Activated naive CD8-positive, alpha-beta T cell treated with anti-CD3 and anti-CD28 coated beads for 36 hours (primary cell): ENCODE data around the gene FAM131B. TPM values are rescaled to one million over a fixed set of nuclear protein-coding genes. Genes with fewer than 3 reads are reported as not detected.

Experiments
- DNase-seq: peaks from one replicate; pipeline ENCODE4 v3.0.0; 2021
- H3K27ac Mint-ChIP-seq: one replicate; pipeline ENCODE4 v1.8.0; 2022; ENCODE audit warnings: mild to moderate bottlenecking, moderate library complexity, mixed read lengths
- H3K27me3 Mint-ChIP-seq: one replicate; pipeline ENCODE4 v1.8.0; 2022; ENCODE audit warnings: mild to moderate bottlenecking, mixed read lengths
- H3K36me3 Mint-ChIP-seq: one replicate; pipeline ENCODE4 v1.8.0; 2021; ENCODE audit warnings: mild to moderate bottlenecking, mixed read lengths
- H3K4me1 Mint-ChIP-seq: one replicate; pipeline ENCODE4 v1.8.0; 2021; ENCODE audit warnings: mixed read lengths
- H3K4me3 Mint-ChIP-seq: one replicate; pipeline ENCODE4 v1.8.0; 2022; ENCODE audit warnings: mild to moderate bottlenecking, moderate library complexity, mixed read lengths
- H3K9me3 Mint-ChIP-seq: one replicate; pipeline ENCODE4 v1.8.0; 2022; ENCODE audit warnings: mixed read lengths
- total RNA-seq, 2 experiments: library from RNA; stranded (reverse); gene quantifications; one replicate each; pipeline ENCODE4 v1.2.3, GENCODE V29; 2021

The FAM131B gene
- total RNA-seq, 2 experiments from 2014 or later: 1.7 to 2.0 TPM

- Mint-ChIP-seq H3K36me3 (no peaks in the 10 kb centered on the region), H3K27ac (no peak overlapping the region), H3K9me3 (no peaks in the 10 kb centered on the region), H3K4me3 (no peak overlapping the region), H3K4me1 (no peaks in the 10 kb centered on the region), H3K27me3 (peaks cover 15% of the 10 kb centered on the region)
- DNase-seq: no peak
Measured at GRCh38 chr7:143359771-143360353, 2.7 kb downstream of the FAM131B start.

GRCh38 chr7:143358626-143359025 is 3.9 kb downstream of the FAM131B start:
- H3K36me3 Mint-ChIP-seq: no peaks in the 10 kb centered on the region
- no peak for DNase-seq
- peaks cover 11% of the 10 kb centered on the region for H3K27me3 Mint-ChIP-seq
- H3K4me1 Mint-ChIP-seq: peaks cover 4% of the 10 kb centered on the region
- no peak overlapping the region for H3K27ac Mint-ChIP-seq
- no peaks in the 10 kb centered on the region for H3K9me3 Mint-ChIP-seq
- no peak overlapping the region for H3K4me3 Mint-ChIP-seq

- no peak overlapping the region for H3K27ac Mint-ChIP-seq
- no peak for DNase-seq
- H3K27me3 Mint-ChIP-seq: peaks cover 4% of the 10 kb centered on the region
- peaks cover 4% of the 10 kb centered on the region for H3K4me1 Mint-ChIP-seq
- no peaks in the 10 kb centered on the region for H3K36me3 Mint-ChIP-seq
- H3K9me3 Mint-ChIP-seq: no peaks in the 10 kb centered on the region
- H3K4me3 Mint-ChIP-seq: no peak overlapping the region
Measured at GRCh38 chr7:143356414-143357050, 6.0 kb downstream of the FAM131B start.

- no peak overlapping the region for H3K27ac Mint-ChIP-seq
Measured at GRCh38 chr7:143355450-143356385, 6.8 kb downstream of the FAM131B start.

GRCh38 chr7:143354965-143355364 is 7.5 kb downstream of the FAM131B start:
- Mint-ChIP-seq H3K27me3 (no peaks in the 10 kb centered on the region), H3K4me3 (no peak overlapping the region), H3K9me3 (no peaks in the 10 kb centered on the region), H3K4me1 (peaks cover 6% of the 10 kb centered on the region), H3K36me3 (no peaks in the 10 kb centered on the region), H3K27ac (no peak overlapping the region)
- no peak for DNase-seq

More at GRCh38 chr7:143355450-143356385, 6.8 kb downstream of the FAM131B start:
- Mint-ChIP-seq H3K4me3 (no peak overlapping the region), H3K9me3 (no peaks in the 10 kb centered on the region), H3K27me3 (no peaks in the 10 kb centered on the region), H3K36me3 (no peaks in the 10 kb centered on the region), H3K4me1 (peaks cover 6% of the 10 kb centered on the region)
- no peak for DNase-seq

- H3K4me1 Mint-ChIP-seq: peaks cover 6% of the 10 kb centered on the region
- peak overlapping the region; percentile 55 for H3K27ac Mint-ChIP-seq
- no peaks in the 10 kb centered on the region for H3K27me3 Mint-ChIP-seq
- no peak for DNase-seq
- no peak overlapping the region for H3K4me3 Mint-ChIP-seq
- H3K9me3 Mint-ChIP-seq: no peaks in the 10 kb centered on the region
- no peaks in the 10 kb centered on the region for H3K36me3 Mint-ChIP-seq
Measured at GRCh38 chr7:143354376-143354775, 8.1 kb downstream of the FAM131B start.

- no peaks in the 10 kb centered on the region for H3K36me3 Mint-ChIP-seq
- H3K4me3 Mint-ChIP-seq: no peak overlapping the region
- H3K27ac Mint-ChIP-seq: no peak overlapping the region
- H3K27me3 Mint-ChIP-seq: no peaks in the 10 kb centered on the region
- H3K4me1 Mint-ChIP-seq: peaks cover 6% of the 10 kb centered on the region
- no peak for DNase-seq
- no peaks in the 10 kb centered on the region for H3K9me3 Mint-ChIP-seq
Measured at GRCh38 chr7:143352531-143353002, 9.9 kb downstream of the FAM131B start.

- Mint-ChIP-seq H3K9me3 (no peaks in the 10 kb centered on the region), H3K27ac (no peak overlapping the region), H3K27me3 (peaks cover 4% of the 10 kb centered on the region), H3K4me3 (no peak overlapping the region), H3K36me3 (no peaks in the 10 kb centered on the region), H3K4me1 (peaks cover 6% of the 10 kb centered on the region)
- no peak for DNase-seq
Measured at GRCh38 chr7:143351574-143351973, 10.9 kb downstream of the FAM131B start.

- H3K27me3 Mint-ChIP-seq: peaks cover 4% of the 10 kb centered on the region
- DNase-seq: no peak
- H3K9me3 Mint-ChIP-seq: no peaks in the 10 kb centered on the region
- peaks cover 6% of the 10 kb centered on the region for H3K4me1 Mint-ChIP-seq
- H3K36me3 Mint-ChIP-seq: no peaks in the 10 kb centered on the region
- no peak overlapping the region for H3K4me3 Mint-ChIP-seq
- H3K27ac Mint-ChIP-seq: no peak overlapping the region
Measured at GRCh38 chr7:143351060-143351459, 11.5 kb downstream of the FAM131B start.

- H3K36me3 Mint-ChIP-seq: no peaks in the 10 kb centered on the region
- H3K9me3 Mint-ChIP-seq: no peaks in the 10 kb centered on the region
- H3K27ac Mint-ChIP-seq: no peak overlapping the region
- peaks cover 10% of the 10 kb centered on the region for H3K4me1 Mint-ChIP-seq
- H3K27me3 Mint-ChIP-seq: peaks cover 8% of the 10 kb centered on the region
- DNase-seq: no peak
- H3K4me3 Mint-ChIP-seq: no peak overlapping the region
Measured at GRCh38 chr7:143347950-143348349, 14.6 kb downstream of the FAM131B start.

- no peaks in the 10 kb centered on the region for H3K36me3 Mint-ChIP-seq
- no peak overlapping the region for H3K27ac Mint-ChIP-seq
- H3K4me1 Mint-ChIP-seq: peaks cover 8% of the 10 kb centered on the region
- DNase-seq: no peak
- H3K27me3 Mint-ChIP-seq: peaks cover 8% of the 10 kb centered on the region
- H3K4me3 Mint-ChIP-seq: no peak overlapping the region
- no peaks in the 10 kb centered on the region for H3K9me3 Mint-ChIP-seq
Measured at GRCh38 chr7:143346018-143346417, 16.5 kb downstream of the FAM131B start.

- no peaks in the 10 kb centered on the region for H3K36me3 Mint-ChIP-seq
- H3K9me3 Mint-ChIP-seq: no peaks in the 10 kb centered on the region
- H3K27me3 Mint-ChIP-seq: peaks cover 8% of the 10 kb centered on the region
- H3K4me3 Mint-ChIP-seq: peak overlapping the region; percentile 69
- H3K27ac Mint-ChIP-seq: no peak overlapping the region
- H3K4me1 Mint-ChIP-seq: peaks cover 8% of the 10 kb centered on the region
- DNase-seq: peak; percentile 76
Measured at GRCh38 chr7:143345428-143345900, 17.0 kb downstream of the FAM131B start.

- Mint-ChIP-seq H3K27me3 (peaks cover 8% of the 10 kb centered on the region), H3K27ac (no peak overlapping the region), H3K4me3 (no peak overlapping the region), H3K4me1 (peaks cover 8% of the 10 kb centered on the region), H3K9me3 (no peaks in the 10 kb centered on the region), H3K36me3 (no peaks in the 10 kb centered on the region)
- no peak for DNase-seq
Measured at GRCh38 chr7:143343596-143343995, 18.9 kb downstream of the FAM131B start.

GRCh38 chr7:143341842-143342241 is 20.7 kb downstream of the FAM131B start:
- no peak overlapping the region for H3K27ac Mint-ChIP-seq
- H3K4me3 Mint-ChIP-seq: no peak overlapping the region
- no peaks in the 10 kb centered on the region for H3K36me3 Mint-ChIP-seq
- H3K27me3 Mint-ChIP-seq: peaks cover 5% of the 10 kb centered on the region
- no peak for DNase-seq
- H3K4me1 Mint-ChIP-seq: peaks cover 8% of the 10 kb centered on the region
- no peaks in the 10 kb centered on the region for H3K9me3 Mint-ChIP-seq

GRCh38 chr7:143337216-143337615 is 25.3 kb downstream of the FAM131B start:
- Mint-ChIP-seq H3K36me3 (no peaks in the 10 kb centered on the region), H3K27ac (no peak overlapping the region), H3K9me3 (no peaks in the 10 kb centered on the region), H3K4me3 (no peak overlapping the region), H3K4me1 (no peaks in the 10 kb centered on the region), H3K27me3 (peaks cover 4% of the 10 kb centered on the region)
- DNase-seq: no peak
